HUDEP-2 (cell line): ENCODE data around the gene OR2AG2.
"Not testable (repeated sequence)": the region's sequence is repeated elsewhere in the genome, so short reads cannot be mapped to it uniquely, and the experiment has no call there.

Source experiments
- DNase-seq, 76 experiments: peaks; one replicate each; lab custom pipeline; 2025; ENCODE audit not compliant: unreplicated experiment in 76 of 76; lab: John Stamatoyannopoulos, UW

The OR2AG2 gene, protein sequence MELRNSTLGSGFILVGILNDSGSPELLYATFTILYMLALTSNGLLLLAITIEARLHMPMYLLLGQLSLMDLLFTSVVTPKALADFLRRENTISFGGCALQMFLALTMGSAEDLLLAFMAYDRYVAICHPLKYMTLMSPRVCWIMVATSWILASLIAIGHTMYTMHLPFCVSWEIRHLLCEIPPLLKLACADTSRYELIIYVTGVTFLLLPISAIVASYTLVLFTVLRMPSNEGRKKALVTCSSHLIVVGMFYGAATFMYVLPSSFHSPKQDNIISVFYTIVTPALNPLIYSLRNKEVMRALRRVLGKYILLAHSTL

GRCh38 chr11:6771926-6772893 lies at the start of gene OR2AG2:
Gene OR2AG2 (minus strand): TSS chr11:6771976. CDS start chr11:6768957, 3,019 bp downstream.
- DNase-seq: peak in 1 of 76 experiments; percentile 9

DNA sequence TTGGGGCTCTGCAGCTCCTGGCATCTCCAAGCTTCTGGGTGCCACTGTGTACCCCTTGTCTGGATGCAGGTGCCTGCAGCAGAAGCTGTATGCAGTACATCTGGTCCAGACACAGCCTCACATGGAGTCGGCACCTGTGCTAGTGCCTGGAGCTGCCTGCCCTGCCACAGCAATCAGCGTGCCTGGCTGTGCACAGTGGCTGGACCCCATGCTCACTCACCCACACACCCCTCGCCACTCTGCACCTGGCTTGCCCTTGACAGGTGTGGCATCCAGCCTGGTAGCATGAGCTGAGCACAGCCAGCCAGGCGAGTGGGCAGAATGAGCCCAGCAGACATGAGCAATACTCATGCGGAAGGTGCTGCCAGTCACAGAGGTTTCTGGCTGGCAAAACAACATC lies 47.2 kb upstream of the OR2AG2 start:
- no peak for DNase-seq

- no peak for DNase-seq
Measured at GRCh38 chr11:6817694-6818093, 45.9 kb upstream of the OR2AG2 start.

DNA sequence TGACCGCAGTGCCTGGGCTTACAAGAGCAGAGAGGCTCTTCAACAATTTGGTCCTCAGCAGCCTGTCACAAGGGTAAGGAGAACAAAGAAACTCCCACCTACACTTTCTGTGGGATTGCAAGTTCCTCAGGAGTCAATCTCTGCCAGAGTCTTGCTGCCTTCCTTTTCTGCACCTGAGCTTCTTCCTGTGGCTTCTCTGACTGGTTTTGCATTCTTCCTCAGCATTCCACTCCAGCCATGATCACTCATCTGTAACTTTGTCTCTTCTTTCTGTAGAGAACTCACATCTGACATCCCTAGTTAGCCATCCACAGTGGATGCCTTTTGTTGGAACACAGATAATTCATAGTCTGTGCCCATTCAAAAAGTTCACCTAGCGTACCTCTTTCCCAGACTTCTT lies 41.9 kb upstream of the OR2AG2 start:
- DNase-seq: no peak

DNA sequence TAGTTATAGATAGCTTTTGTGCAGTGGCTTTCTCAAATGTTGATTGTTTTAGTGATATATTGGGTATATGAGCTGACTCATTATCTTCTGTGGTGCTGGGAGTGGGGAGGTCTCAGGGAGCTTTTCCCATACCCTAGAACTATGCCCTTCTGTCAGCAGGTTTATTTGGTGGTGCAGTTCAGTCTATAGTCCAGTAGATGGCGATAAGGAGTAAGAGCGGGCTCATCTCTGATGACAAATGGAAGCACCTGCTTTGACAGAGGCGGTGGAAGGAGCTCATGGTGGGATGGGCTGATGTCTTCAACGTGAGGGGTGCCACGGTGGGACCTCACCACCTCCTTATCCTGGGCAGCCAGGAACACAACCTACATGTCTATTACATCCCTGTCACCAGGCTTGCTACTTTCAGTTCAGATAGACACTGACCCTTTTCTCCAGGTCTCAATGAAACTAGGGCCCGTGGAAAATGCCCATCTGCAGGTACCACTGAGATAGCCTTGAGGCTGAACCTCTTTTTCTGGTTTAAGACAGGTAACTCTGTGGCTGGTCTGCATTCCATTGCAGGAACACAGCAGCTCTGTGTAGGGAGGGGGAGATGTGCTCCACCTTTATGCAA lies 40.7 kb upstream of the OR2AG2 start:
- DNase-seq: peak in 16 of 76 experiments; percentile 1 to 55 (median 24)

- DNase-seq: not testable (repeated sequence)
Measured at GRCh38 chr11:6801075-6801474, 29.3 kb upstream of the OR2AG2 start.

GRCh38 chr11:6799402-6799801 lies 27.6 kb upstream of the OR2AG2 start, which contains the start of gene OR6A2:
Gene OR6A2 (minus strand): TSS chr11:6799689. CDS start chr11:6795708, 3,981 bp downstream.
- no peak for DNase-seq

- no peak for DNase-seq
Measured at GRCh38 chr11:6794639-6795038, 22.9 kb upstream of the OR2AG2 start.

- DNase-seq: no peak
Measured at GRCh38 chr11:6790546-6790945, 18.8 kb upstream of the OR2AG2 start.

- DNase-seq: no peak
Measured at GRCh38 chr11:6782720-6783119, 10.9 kb upstream of the OR2AG2 start, which contains the start of gene OR2AG1. Gene OR2AG1 (plus strand): TSS chr11:6783020. CDS start chr11:6785038, 2,018 bp downstream.

GRCh38 chr11:6780829-6781228 lies 9.1 kb upstream of the OR2AG2 start:
- no peak for DNase-seq

DNA sequence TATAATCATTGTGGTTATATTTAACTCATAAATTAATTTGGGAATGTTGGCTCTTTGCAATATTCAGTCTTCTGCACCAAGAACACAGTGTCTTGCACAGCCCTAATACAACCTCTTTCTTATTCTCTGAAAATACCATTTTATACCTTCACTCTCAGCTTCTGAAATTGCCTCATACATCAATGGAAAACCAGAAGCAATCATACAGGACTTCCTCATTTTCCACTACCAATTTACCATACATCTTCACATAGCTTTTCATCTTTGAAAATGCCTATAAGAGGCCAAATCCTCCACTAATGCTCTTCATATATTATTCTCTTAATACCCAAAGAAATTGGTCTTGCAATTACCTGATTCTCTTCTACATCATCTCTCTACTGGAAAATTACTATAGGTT lies 6.7 kb upstream of the OR2AG2 start:
- DNase-seq: no peak

DNA sequence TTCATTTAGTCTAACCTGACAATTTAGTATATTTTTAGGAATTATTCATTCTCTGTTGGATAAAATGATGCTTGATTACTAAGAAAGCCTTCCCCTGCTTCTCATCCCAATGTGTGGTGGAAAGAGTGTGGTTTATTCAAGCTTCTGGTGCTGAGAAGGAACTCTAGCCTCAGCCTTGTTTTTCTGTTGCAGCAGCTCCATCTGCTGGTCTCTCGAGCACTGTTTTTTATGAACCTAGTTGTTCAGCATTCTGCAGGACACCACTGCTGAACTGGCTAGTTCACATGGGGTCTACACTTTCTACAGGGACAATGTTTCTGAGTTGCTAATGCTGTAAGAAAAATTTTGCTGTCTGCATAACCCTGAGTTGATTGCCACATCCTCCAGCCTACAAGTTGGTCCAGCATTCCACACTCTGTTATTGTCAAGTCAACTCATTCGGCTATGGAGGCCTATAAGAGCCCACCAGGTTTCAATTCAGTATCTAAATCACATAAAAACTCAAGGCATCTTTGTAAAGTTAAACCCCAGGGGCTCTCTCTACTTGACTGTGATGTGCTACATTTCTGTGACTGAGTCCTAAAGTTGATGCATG lies 14.3 kb downstream of the OR2AG2 start:
- DNase-seq: peak in 21 of 76 experiments; percentile 1 to 46 (median 16)

DNA sequence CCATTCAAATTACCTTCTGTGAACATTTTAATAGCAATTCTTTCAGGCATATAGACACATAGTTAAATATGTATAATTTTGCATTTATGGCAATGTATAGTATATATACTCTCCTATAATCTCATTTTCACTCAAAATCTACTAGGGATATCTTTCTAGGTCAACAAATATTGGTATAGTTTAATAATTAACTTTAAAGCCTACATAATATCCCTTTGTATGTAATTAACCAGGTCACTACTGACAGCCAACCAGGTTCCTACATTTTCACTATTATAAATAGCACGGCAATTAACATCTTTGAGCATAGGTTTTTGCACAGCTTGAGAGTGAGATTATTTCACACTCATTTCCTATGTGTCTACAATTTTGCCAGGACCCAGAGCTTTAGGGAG lies 15.8 kb downstream of the OR2AG2 start:
- DNase-seq: no peak

GRCh38 chr11:6755303-6755952 lies 16.3 kb downstream of the OR2AG2 start:
- peak in 15 of 76 experiments; percentile 2 to 30 (median 7) for DNase-seq

DNA sequence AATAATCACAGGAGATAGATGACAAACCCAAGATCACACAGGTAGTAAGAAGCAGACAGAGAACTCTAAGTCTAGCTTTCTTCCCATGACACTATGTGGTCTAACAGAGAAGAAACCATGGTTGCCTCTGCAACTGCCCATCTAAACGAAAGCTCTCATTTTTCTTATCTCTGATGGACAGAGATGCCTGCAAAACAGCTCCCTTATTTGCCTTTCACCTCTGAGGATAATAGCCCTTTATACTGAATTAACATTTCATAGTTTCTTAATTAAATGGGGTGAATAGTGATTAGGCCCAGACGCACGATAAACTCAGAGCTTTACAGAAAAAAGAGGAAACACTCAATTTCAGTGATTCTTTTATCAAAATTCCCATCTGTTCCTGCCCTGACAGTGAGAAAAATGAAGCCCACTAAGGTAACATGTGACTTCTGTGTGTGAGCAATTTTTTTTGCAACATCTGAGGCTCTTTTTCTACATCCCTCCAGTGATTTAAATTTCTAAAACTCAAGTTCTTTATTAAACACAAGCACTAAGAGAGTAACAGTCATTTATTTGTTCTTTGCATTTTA lies 24.6 kb downstream of the OR2AG2 start:
- DNase-seq: no peak

DNA sequence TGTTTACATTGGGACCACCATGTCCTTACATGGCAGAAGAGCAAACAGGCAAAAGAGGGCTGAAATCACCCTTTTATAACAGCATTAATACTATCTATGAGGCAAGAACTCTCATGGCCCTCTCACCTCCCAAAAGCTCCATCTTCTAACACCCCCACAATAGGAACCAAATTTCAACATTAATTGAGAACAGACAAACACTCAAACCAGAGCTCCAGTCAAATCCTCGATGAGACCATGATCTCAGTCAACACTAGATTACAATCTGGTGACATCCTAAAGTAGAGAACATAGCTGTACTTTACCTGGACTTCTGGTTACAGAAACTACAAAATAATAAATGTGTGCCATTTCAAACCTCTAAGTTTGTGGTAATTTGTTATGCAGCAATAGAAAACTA lies 25.1 kb downstream of the OR2AG2 start:
- no peak for DNase-seq

DNA sequence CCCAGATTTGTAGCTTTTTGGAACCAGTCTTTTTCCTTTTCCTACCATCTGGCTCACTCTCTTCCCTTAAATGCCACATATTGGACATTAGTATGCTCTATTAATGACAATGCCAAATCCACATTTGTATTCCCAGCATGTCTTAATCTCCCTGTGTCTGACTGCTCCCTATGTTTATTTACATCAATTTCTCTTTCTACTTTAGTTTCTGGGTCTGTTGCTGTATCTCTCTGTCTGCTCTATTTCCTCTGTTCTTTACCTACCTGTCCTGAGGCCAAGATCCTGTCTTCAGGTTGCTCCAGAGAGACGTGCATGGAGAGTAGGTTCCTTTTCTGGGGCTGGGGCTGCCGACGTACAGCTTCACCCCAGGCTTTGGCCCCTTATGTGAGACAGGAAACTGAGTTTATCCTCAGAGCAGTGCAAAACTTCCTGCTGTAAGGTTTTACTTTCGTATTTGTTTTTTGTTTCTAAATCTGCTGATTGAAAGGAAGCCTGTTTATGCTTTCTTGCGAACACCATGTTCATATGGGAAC lies 25.6 kb downstream of the OR2AG2 start:
- no peak for DNase-seq

GRCh38 chr11:6745465-6746015 lies 26.2 kb downstream of the OR2AG2 start:
- no peak for DNase-seq
